GM13977 (cell line): ENCODE data around the gene THOC2.

Source experiments
- DNase-seq: peaks from one replicate; pipeline ENCODE4 v3.0.0; 2012; ENCODE audit warnings: low spot score
- in situ Hi-C: fragments of 300-500 bp; cut with MboI; formaldehyde crosslinking; loops from one replicate; pipeline ENCODE4 v1.12.0; 2022; ENCODE audit warnings: low sequenced_read_pairs, low pct_unique_long_range_greater_than_20kb, mixed read lengths, inconsistent platforms; ENCODE audit not compliant: unreplicated experiment
- TF ChIP-seq, protein P1 (sequence below): IDR thresholded peaks from 2 replicates; pipeline ENCODE4 v1.5.1; 2012; ENCODE audit warnings: mild to moderate bottlenecking, control low read depth; ENCODE audit not compliant: insufficient read depth; ENCODE audit errors: extremely low read depth, missing control alignments

Gene THOC2

DNA sequence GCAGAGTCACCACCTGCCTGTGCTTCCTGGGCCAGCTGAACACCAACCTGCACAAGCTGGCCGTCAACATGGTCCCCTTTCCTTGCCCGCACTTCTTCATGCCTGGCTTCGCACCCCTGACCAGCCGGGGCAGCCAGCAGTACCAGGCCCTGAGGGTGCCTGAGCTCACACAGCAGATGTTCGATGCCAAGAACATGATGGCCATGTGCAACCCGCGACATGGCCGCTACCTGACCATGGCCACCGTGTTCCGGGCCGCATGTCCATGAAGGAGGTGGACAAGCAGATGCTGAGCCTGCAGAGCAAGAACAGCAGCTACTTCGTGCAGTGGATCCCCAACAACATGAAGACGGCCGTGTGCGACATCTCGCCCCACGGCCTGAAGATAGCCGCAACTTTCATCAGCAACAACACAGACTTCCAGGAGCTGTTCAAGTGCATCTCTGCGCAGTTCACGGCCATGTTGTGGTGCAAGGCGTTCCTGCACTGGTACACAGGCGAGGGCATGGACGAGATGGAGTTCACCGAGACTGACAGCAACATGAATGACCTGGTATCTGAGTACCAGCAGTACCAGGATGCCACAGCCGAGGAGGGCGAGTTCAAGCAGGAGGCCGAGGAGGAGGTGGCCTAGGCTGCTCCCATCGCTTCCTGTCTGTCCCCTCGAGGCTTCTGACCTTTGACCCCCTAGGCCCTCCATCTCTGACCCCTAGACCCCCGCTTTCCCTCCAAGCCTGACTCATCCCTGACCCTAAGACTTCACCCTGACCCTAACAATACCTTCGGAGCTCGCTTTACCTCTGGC lies 170.3 kb downstream of the THOC2 start:
- TF ChIP-seq, protein P1, sequence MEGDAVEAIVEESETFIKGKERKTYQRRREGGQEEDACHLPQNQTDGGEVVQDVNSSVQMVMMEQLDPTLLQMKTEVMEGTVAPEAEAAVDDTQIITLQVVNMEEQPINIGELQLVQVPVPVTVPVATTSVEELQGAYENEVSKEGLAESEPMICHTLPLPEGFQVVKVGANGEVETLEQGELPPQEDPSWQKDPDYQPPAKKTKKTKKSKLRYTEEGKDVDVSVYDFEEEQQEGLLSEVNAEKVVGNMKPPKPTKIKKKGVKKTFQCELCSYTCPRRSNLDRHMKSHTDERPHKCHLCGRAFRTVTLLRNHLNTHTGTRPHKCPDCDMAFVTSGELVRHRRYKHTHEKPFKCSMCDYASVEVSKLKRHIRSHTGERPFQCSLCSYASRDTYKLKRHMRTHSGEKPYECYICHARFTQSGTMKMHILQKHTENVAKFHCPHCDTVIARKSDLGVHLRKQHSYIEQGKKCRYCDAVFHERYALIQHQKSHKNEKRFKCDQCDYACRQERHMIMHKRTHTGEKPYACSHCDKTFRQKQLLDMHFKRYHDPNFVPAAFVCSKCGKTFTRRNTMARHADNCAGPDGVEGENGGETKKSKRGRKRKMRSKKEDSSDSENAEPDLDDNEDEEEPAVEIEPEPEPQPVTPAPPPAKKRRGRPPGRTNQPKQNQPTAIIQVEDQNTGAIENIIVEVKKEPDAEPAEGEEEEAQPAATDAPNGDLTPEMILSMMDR: no peak
- in situ Hi-C loops: no loop called here

DNA sequence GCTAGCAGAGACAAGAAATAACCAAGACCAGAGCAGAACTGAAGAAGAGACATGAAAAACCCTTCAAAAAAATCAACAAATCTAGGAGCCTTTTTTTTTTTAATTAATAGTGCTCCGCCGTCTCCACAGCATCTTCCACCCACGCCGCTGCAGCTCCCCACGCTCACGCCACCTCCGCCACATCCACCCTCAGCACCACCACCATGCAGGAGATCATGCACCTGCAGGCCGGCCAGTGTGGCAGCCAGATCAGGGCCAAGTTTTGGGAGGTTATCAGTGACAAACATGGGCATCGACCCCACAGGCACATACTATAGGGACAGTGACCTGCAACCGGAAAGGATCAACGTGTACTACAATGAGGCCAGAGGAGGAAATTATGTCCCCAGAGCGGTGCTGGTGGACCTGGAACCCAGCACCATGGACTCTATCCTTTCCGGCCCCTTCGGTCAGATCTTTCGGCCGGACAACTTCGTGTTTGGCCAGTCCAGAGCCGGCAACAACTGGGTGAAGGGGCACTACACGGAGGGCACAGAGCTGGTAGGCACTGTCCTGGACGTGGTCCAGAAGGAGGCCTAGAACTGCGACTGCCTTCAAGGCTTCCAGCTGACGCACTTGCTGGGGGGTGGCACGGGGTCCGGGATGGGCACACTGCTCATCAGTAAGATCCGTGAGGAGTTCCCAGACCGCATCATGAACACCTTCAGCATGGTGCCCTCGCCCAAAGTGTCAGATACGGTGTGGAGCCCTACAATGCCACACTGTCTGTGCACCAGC lies 171.2 kb downstream of the THOC2 start:
- TF ChIP-seq, protein P1: no peak

More for the DNA sequence above, 170.3 kb downstream of the THOC2 start:
- DNase-seq: no peak

DNA sequence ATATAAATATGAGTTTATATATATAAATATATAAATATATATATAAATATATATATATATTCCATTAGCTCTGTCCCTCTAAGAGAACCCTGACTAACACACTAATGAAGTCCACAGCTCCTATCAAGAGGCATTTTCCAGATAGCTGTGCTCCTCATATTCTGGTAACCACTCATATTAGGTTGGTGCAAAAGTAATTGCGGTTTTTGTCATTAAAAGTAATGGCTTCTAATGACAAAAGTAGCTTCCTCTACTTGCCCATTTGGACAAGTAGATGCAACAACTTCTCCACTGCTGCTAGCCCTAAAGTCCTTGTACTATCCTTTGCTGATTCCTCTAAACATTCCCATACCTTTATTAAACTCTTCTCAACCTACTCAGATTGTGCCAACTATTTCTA lies 182.0 kb downstream of the THOC2 start:
- no peak for DNase-seq
- in situ Hi-C loops: no loop called here
- TF ChIP-seq, protein P1: no peak

More for the DNA sequence above, 171.2 kb downstream of the THOC2 start:
- in situ Hi-C loops: no loop called here
- DNase-seq: no peak
